ENCODE measurements around the gene FRMPD2.
"Not testable (repeated sequence)": the region's sequence is repeated elsewhere in the genome, so short reads cannot be mapped to it uniquely, and the experiment has no call there.

Gene FRMPD2

GRCh38 chr10:48288661-48289060, 14.2 kb upstream of the FRMPD2 start:
- no peaks in the 10 kb centered on the region for H3K4me1 ChIP-seq (ENCODE audit: insufficient read depth, insufficient read length)
- H3K27me3 ChIP-seq (ENCODE audit: insufficient read depth, insufficient read length): no peaks in the 10 kb centered on the region
- no peak overlapping the region for H3K4me3 ChIP-seq (ENCODE audit: insufficient read length, low read depth)
- DNase-seq (ENCODE audit: low read depth, low spot score): no peak
- H3K9ac ChIP-seq (ENCODE audit: insufficient read length, low read depth): no peak overlapping the region
- H3K9me3 ChIP-seq (ENCODE audit: insufficient read depth, low read length): peaks cover 8% of the 10 kb centered on the region; the same call in 1 of the 2 replicates
- H3K36me3 ChIP-seq (ENCODE audit: insufficient read depth, insufficient read length, low read length): no peaks in the 10 kb centered on the region
- TF ChIP-seq ZNF274 (IDR thresholded peaks at IDR 0.05; ENCODE audit: low read depth, low read length): no peak
- TF ChIP-seq SUZ12 (IDR thresholded peaks at IDR 0.05; ENCODE audit: extremely low read depth, insufficient read depth, insufficient read length): no peak
- TF ChIP-seq YY1 (IDR thresholded peaks at IDR 0.05; ENCODE audit: insufficient read depth, insufficient read length): no peak

GRCh38 chr10:48287417-48288391, 13.2 kb upstream of the FRMPD2 start:
- no peak for TF ChIP-seq SUZ12 (IDR thresholded peaks at IDR 0.05; ENCODE audit: extremely low read depth, insufficient read depth, insufficient read length)
- TF ChIP-seq ZNF274 (IDR thresholded peaks at IDR 0.05; ENCODE audit: low read depth, low read length): no peak
- TF ChIP-seq YY1 (IDR thresholded peaks at IDR 0.05; ENCODE audit: insufficient read depth, insufficient read length): no peak
- Histone ChIP-seq H3K36me3 (ENCODE audit: insufficient read depth, insufficient read length, low read length) (no peaks in the 10 kb centered on the region), H3K9ac (ENCODE audit: insufficient read length, low read depth) (no peak overlapping the region), H3K9me3 (ENCODE audit: insufficient read depth, low read length) (peaks cover 10% of the 10 kb centered on the region; the same call in 1 of the 2 replicates), H3K27me3 (ENCODE audit: insufficient read depth, insufficient read length) (no peaks in the 10 kb centered on the region), H3K4me3 (ENCODE audit: insufficient read length, low read depth) (no peak overlapping the region), H3K4me1 (ENCODE audit: insufficient read depth, insufficient read length) (no peaks in the 10 kb centered on the region)
- no peak for DNase-seq (ENCODE audit: low read depth, low spot score)

GRCh38 chr10:48286356-48286755, 11.9 kb upstream of the FRMPD2 start:
- TF ChIP-seq SUZ12 (IDR thresholded peaks at IDR 0.05; ENCODE audit: extremely low read depth, insufficient read depth, insufficient read length): no peak
- Histone ChIP-seq H3K9me3 (ENCODE audit: insufficient read depth, low read length) (peaks cover 10% of the 10 kb centered on the region; the same call in 1 of the 2 replicates), H3K9ac (ENCODE audit: insufficient read length, low read depth) (no peak overlapping the region), H3K27me3 (ENCODE audit: insufficient read depth, insufficient read length) (no peaks in the 10 kb centered on the region), H3K4me1 (ENCODE audit: insufficient read depth, insufficient read length) (no peaks in the 10 kb centered on the region), H3K36me3 (ENCODE audit: insufficient read depth, insufficient read length, low read length) (no peaks in the 10 kb centered on the region), H3K4me3 (ENCODE audit: insufficient read length, low read depth) (no peak overlapping the region)
- no peak for DNase-seq (ENCODE audit: low read depth, low spot score)

GRCh38 chr10:48285710-48286109, 11.2 kb upstream of the FRMPD2 start:
- Histone ChIP-seq H3K27me3 (ENCODE audit: insufficient read depth, insufficient read length) (no peaks in the 10 kb centered on the region), H3K4me1 (ENCODE audit: insufficient read depth, insufficient read length) (no peaks in the 10 kb centered on the region), H3K9ac (ENCODE audit: insufficient read length, low read depth) (no peak overlapping the region), H3K4me3 (ENCODE audit: insufficient read length, low read depth) (no peak overlapping the region), H3K9me3 (ENCODE audit: insufficient read depth, low read length) (peaks cover 10% of the 10 kb centered on the region; the same call in 1 of the 2 replicates), H3K36me3 (ENCODE audit: insufficient read depth, insufficient read length, low read length) (no peaks in the 10 kb centered on the region)
- no peak for DNase-seq (ENCODE audit: low read depth, low spot score)
- TF ChIP-seq ZNF274 (IDR thresholded peaks at IDR 0.05; ENCODE audit: low read depth, low read length): no peak
- no peak for TF ChIP-seq SUZ12 (IDR thresholded peaks at IDR 0.05; ENCODE audit: extremely low read depth, insufficient read depth, insufficient read length)
- TF ChIP-seq YY1 (IDR thresholded peaks at IDR 0.05; ENCODE audit: insufficient read depth, insufficient read length): no peak

GRCh38 chr10:48284811-48285210, 10.3 kb upstream of the FRMPD2 start:
- DNase-seq (ENCODE audit: low read depth, low spot score): no peak
- Histone ChIP-seq H3K9me3 (ENCODE audit: insufficient read depth, low read length) (peaks cover 10% of the 10 kb centered on the region; the same call in 1 of the 2 replicates), H3K4me1 (ENCODE audit: insufficient read depth, insufficient read length) (no peaks in the 10 kb centered on the region), H3K9ac (ENCODE audit: insufficient read length, low read depth) (no peak overlapping the region), H3K27me3 (ENCODE audit: insufficient read depth, insufficient read length) (no peaks in the 10 kb centered on the region), H3K36me3 (ENCODE audit: insufficient read depth, insufficient read length, low read length) (no peaks in the 10 kb centered on the region), H3K4me3 (ENCODE audit: insufficient read length, low read depth) (no peak overlapping the region)
- TF ChIP-seq YY1 (IDR thresholded peaks at IDR 0.05; ENCODE audit: insufficient read depth, insufficient read length): no peak
- no peak for TF ChIP-seq SUZ12 (IDR thresholded peaks at IDR 0.05; ENCODE audit: extremely low read depth, insufficient read depth, insufficient read length)
- TF ChIP-seq ZNF274 (IDR thresholded peaks at IDR 0.05; ENCODE audit: low read depth, low read length): no peak

- Histone ChIP-seq H3K36me3 (ENCODE audit: insufficient read depth, insufficient read length, low read length) (no peaks in the 10 kb centered on the region), H3K9ac (ENCODE audit: insufficient read length, low read depth) (no peak overlapping the region), H3K9me3 (ENCODE audit: insufficient read depth, low read length) (peaks cover 10% of the 10 kb centered on the region; the same call in 1 of the 2 replicates), H3K4me3 (ENCODE audit: insufficient read length, low read depth) (no peak overlapping the region), H3K4me1 (ENCODE audit: insufficient read depth, insufficient read length) (no peaks in the 10 kb centered on the region), H3K27me3 (ENCODE audit: insufficient read depth, insufficient read length) (no peaks in the 10 kb centered on the region)
- TF ChIP-seq ZNF274 (IDR thresholded peaks at IDR 0.05; ENCODE audit: low read depth, low read length): no peak
- TF ChIP-seq SUZ12 (IDR thresholded peaks at IDR 0.05; ENCODE audit: extremely low read depth, insufficient read depth, insufficient read length): no peak
- no peak for TF ChIP-seq YY1 (IDR thresholded peaks at IDR 0.05; ENCODE audit: insufficient read depth, insufficient read length)
- DNase-seq (ENCODE audit: low read depth, low spot score): no peak
Observed at GRCh38 chr10:48284002-48284546, 9.6 kb upstream of the FRMPD2 start.

GRCh38 chr10:48282829-48283228, 8.3 kb upstream of the FRMPD2 start:
- Histone ChIP-seq H3K4me1 (ENCODE audit: insufficient read depth, insufficient read length) (no peaks in the 10 kb centered on the region), H3K36me3 (ENCODE audit: insufficient read depth, insufficient read length, low read length) (no peaks in the 10 kb centered on the region), H3K27me3 (ENCODE audit: insufficient read depth, insufficient read length) (no peaks in the 10 kb centered on the region), H3K4me3 (ENCODE audit: insufficient read length, low read depth) (no peak overlapping the region), H3K9ac (ENCODE audit: insufficient read length, low read depth) (no peak overlapping the region), H3K9me3 (ENCODE audit: insufficient read depth, low read length) (peaks cover 10% of the 10 kb centered on the region; the same call in 1 of the 2 replicates)
- no peak for DNase-seq (ENCODE audit: low read depth, low spot score)
- TF ChIP-seq ZNF274 (IDR thresholded peaks at IDR 0.05; ENCODE audit: low read depth, low read length) (no peak), SUZ12 (IDR thresholded peaks at IDR 0.05; ENCODE audit: extremely low read depth, insufficient read depth, insufficient read length) (no peak), YY1 (IDR thresholded peaks at IDR 0.05; ENCODE audit: insufficient read depth, insufficient read length) (no peak)

- H3K4me1 ChIP-seq (ENCODE audit: insufficient read depth, insufficient read length); H3K27me3 ChIP-seq (ENCODE audit: insufficient read depth, insufficient read length); DNase-seq (ENCODE audit: low read depth, low spot score); H3K4me3 ChIP-seq (ENCODE audit: insufficient read length, low read depth); H3K9ac ChIP-seq (ENCODE audit: insufficient read length, low read depth); H3K36me3 ChIP-seq (ENCODE audit: insufficient read depth, insufficient read length, low read length): not testable (repeated sequence)
- H3K9me3 ChIP-seq (ENCODE audit: insufficient read depth, low read length): peaks cover 10% of the 10 kb centered on the region; the same call in 1 of the 2 replicates
Observed at GRCh38 chr10:48281697-48282096, 7.2 kb upstream of the FRMPD2 start.
